OCI-LY7 (cell line): ENCODE results near the gene STARD3. TPM values are rescaled to one million over a fixed set of nuclear protein-coding genes. Genes with fewer than 3 reads are reported as not detected.

Experiments used
- BruUV-seq: library from RNA; stranded (reverse); fragments of 400-500 nt; replicated peaks from 2 replicates; lab custom pipeline; 2021; lab: Mats Ljungman, UMichigan
- CTCF ChIA-PET: fragments of 300-600 bp; sonication (Branson Sonifier 250); formaldehyde crosslinking; loops from one replicate; lab custom pipeline; 2022; ENCODE audit warnings: antibody characterized with exemption; ENCODE audit not compliant: unreplicated experiment; lab: Charles Lee
- POLR2A ChIA-PET: fragments of 300-600 bp; sonication (Branson Sonifier 250); formaldehyde crosslinking; loops from one replicate; lab custom pipeline; 2022; ENCODE audit warnings: antibody characterized with exemption; lab: Charles Lee
- DNase-seq: peaks from one replicate; pipeline ENCODE4 v3.0.0-alpha.2; 2015; ENCODE audit warnings: low spot score
- H2AFZ ChIP-seq: fragments of 200-600 bp; sonication (generic), shearing (Covaris generic); 2 replicates; pipeline ENCODE4 v1.6.1; 2014; ENCODE audit warnings: mild to moderate bottlenecking, antibody characterized with exemption, low read length, moderate library complexity
- H3K27ac ChIP-seq: fragments of 200-600 bp; sonication (generic); 2 replicates; pipeline ENCODE4 v1.5.1; 2014; ENCODE audit warnings: mixed run types, low read depth, mild to moderate bottlenecking, moderate library complexity, low read length, inconsistent platforms; ENCODE audit not compliant: poor library complexity, severe bottlenecking
- H3K36me3 ChIP-seq: fragments of 200-600 bp; sonication (generic); 2 replicates; pipeline ENCODE4 v1.6.1; 2014; ENCODE audit warnings: mild to moderate bottlenecking, antibody characterized with exemption, low read length, moderate library complexity, mixed read lengths; ENCODE audit not compliant: insufficient read depth
- H3K4me1 ChIP-seq: fragments of 200-600 bp; sonication (generic); 2 replicates; pipeline ENCODE4 v1.5.1; 2014; ENCODE audit warnings: mild to moderate bottlenecking, low read length; ENCODE audit not compliant: insufficient read depth, poor library complexity, severe bottlenecking
- H3K4me2 ChIP-seq: fragments of 200-600 bp; sonication (generic); 2 replicates; pipeline ENCODE4 v1.6.1; 2014; ENCODE audit warnings: mild to moderate bottlenecking, low read length
- H3K4me3 ChIP-seq: fragments of 200-600 bp; sonication (generic); 2 replicates; pipeline ENCODE4 v1.5.1; 2014; ENCODE audit warnings: mild to moderate bottlenecking, low read depth, low read length; ENCODE audit not compliant: poor library complexity, severe bottlenecking
- H3K79me2 ChIP-seq: fragments of 200-600 bp; sonication (generic); 2 replicates; pipeline ENCODE4 v1.6.1; 2016; ENCODE audit warnings: low read depth, mild to moderate bottlenecking, low read length, moderate library complexity, mixed read lengths; ENCODE audit not compliant: insufficient read depth
- H3K9me2 ChIP-seq: fragments of 200-600 bp; sonication (generic); 2 replicates; pipeline ENCODE4 v1.6.1; 2016; ENCODE audit warnings: mild to moderate bottlenecking, low read length, mixed read lengths; ENCODE audit not compliant: insufficient read depth
- H3K9me3 ChIP-seq: fragments of 200-600 bp; sonication (generic); 2 replicates; pipeline ENCODE4 v1.6.1; 2014; ENCODE audit warnings: mild to moderate bottlenecking, mixed run types, low read length, mixed read lengths
- H4K20me1 ChIP-seq: fragments of 200-600 bp; sonication (generic); 2 replicates; pipeline ENCODE4 v1.6.1; 2014; ENCODE audit warnings: mild to moderate bottlenecking, antibody characterized with exemption, low read length, moderate library complexity, mixed read lengths; ENCODE audit not compliant: insufficient read depth
- CTCF ChIP-seq: fragments of 200-600 bp; sonication (generic); conservative IDR thresholded peaks from 2 replicates; pipeline ENCODE4 v1.5.1; 2014; ENCODE audit warnings: mild to moderate bottlenecking, antibody characterized with exemption, low read length, moderate library complexity, mixed read lengths
- EZH2phosphoT487 ChIP-seq: fragments of 200-600 bp; sonication (generic); IDR thresholded peaks from 2 replicates; pipeline ENCODE4 v1.6.1; 2018; ENCODE audit warnings: low read depth, borderline replicate concordance, mild to moderate bottlenecking, mixed run types, antibody characterized with exemption, low read length, moderate library complexity, mixed read lengths
- intact Hi-C: fragments of 100-400 bp; cut with micrococcal nuclease; formaldehyde crosslinking; loops from one replicate; pipeline ENCODE4 v1.10.0; 2022; ENCODE audit not compliant: unreplicated experiment
- total RNA-seq, 2 experiments: library from RNA; depleted of rRNA in 1 of 2; stranded (reverse); fragments of >200 nt in 1 of 2; shearing (Covaris generic) in 1 of 2; gene quantifications; 2 replicates each; pipeline ENCODE4 v1.2.3, GENCODE V29; 2014 to 2022

Gene STARD3
- total RNA-seq, 2 experiments from 2014 or later: 36.5 to 54.2 TPM

- H3K27ac ChIP-seq: no peak overlapping the region
- no peaks in the 10 kb centered on the region for H3K9me2 ChIP-seq
- ChIA-PET POLR2A (no interaction called here), CTCF (no interaction called here)
- H4K20me1 ChIP-seq: peaks cover 8% of the 10 kb centered on the region; the same call in 1 of the 2 replicates
- H3K9me3 ChIP-seq: no peaks in the 10 kb centered on the region
- DNase-seq: no peak
- intact Hi-C loops: no loop called here
- no peak overlapping the region for H3K4me3 ChIP-seq
- H3K4me1 ChIP-seq: peaks cover 16% of the 10 kb centered on the region
- TF ChIP-seq CTCF (no peak), EZH2phosphoT487 (no peak)
- H3K79me2 ChIP-seq: peaks cover 19% of the 10 kb centered on the region
- H3K4me2 ChIP-seq: no peak overlapping the region
- H2AFZ ChIP-seq: no peak overlapping the region
- H3K36me3 ChIP-seq: peaks cover 5% of the 10 kb centered on the region; the same call in 1 of the 2 replicates
- no TSS peak for BruUV-seq
These were observed 5.5 kb downstream of the STARD3 start for GRCh38 chr17:39642291-39643074.

GRCh38 chr17:39643271-39643670, 6.3 kb downstream of the STARD3 start:
- Histone ChIP-seq H3K4me2 (no peak overlapping the region), H3K27ac (no peak overlapping the region), H3K9me2 (no peaks in the 10 kb centered on the region), H3K9me3 (no peaks in the 10 kb centered on the region), H3K79me2 (peaks cover 11% of the 10 kb centered on the region), H2AFZ (no peak overlapping the region), H3K36me3 (peaks cover 5% of the 10 kb centered on the region; the same call in 1 of the 2 replicates), H4K20me1 (peaks cover 4% of the 10 kb centered on the region; the same call in 1 of the 2 replicates), H3K4me3 (no peak overlapping the region), H3K4me1 (peaks cover 10% of the 10 kb centered on the region)
- CTCF ChIA-PET: no interaction called here
- no TSS peak for BruUV-seq
- intact Hi-C loops: no loop called here
- TF ChIP-seq CTCF (no peak), EZH2phosphoT487 (no peak)
- DNase-seq: no peak
- POLR2A ChIA-PET: no interaction called here

GRCh38 chr17:39647256-39647655, 10.3 kb downstream of the STARD3 start:
- no peak overlapping the region for H3K27ac ChIP-seq
- H4K20me1 ChIP-seq: no peaks in the 10 kb centered on the region
- H3K79me2 ChIP-seq: no peaks in the 10 kb centered on the region
- H3K4me3 ChIP-seq: no peak overlapping the region
- peaks cover 5% of the 10 kb centered on the region; the same call in 1 of the 2 replicates for H3K36me3 ChIP-seq
- H2AFZ ChIP-seq: no peak overlapping the region
- H3K9me2 ChIP-seq: no peaks in the 10 kb centered on the region
- no peak for DNase-seq
- BruUV-seq: no TSS peak
- H3K4me2 ChIP-seq: no peak overlapping the region
- CTCF ChIA-PET: no interaction called here
- TF ChIP-seq EZH2phosphoT487 (no peak), CTCF (no peak)
- H3K9me3 ChIP-seq: no peaks in the 10 kb centered on the region
- POLR2A ChIA-PET: no interaction called here
- intact Hi-C loops: no loop called here
- H3K4me1 ChIP-seq: no peaks in the 10 kb centered on the region
